Measurements from ENCODE around the gene MINDY1. TPM values are rescaled to one million over a fixed set of nuclear protein-coding genes. Genes with fewer than 3 reads are reported as not detected.

The MINDY1 gene
- total and polyA plus RNA-seq, 9 of the 15 experiments (the other 6 are each of a cell fraction or from before 2014, with no cell fraction given) = 0.49 to 11.0 (median 6.0) TPM

DNA sequence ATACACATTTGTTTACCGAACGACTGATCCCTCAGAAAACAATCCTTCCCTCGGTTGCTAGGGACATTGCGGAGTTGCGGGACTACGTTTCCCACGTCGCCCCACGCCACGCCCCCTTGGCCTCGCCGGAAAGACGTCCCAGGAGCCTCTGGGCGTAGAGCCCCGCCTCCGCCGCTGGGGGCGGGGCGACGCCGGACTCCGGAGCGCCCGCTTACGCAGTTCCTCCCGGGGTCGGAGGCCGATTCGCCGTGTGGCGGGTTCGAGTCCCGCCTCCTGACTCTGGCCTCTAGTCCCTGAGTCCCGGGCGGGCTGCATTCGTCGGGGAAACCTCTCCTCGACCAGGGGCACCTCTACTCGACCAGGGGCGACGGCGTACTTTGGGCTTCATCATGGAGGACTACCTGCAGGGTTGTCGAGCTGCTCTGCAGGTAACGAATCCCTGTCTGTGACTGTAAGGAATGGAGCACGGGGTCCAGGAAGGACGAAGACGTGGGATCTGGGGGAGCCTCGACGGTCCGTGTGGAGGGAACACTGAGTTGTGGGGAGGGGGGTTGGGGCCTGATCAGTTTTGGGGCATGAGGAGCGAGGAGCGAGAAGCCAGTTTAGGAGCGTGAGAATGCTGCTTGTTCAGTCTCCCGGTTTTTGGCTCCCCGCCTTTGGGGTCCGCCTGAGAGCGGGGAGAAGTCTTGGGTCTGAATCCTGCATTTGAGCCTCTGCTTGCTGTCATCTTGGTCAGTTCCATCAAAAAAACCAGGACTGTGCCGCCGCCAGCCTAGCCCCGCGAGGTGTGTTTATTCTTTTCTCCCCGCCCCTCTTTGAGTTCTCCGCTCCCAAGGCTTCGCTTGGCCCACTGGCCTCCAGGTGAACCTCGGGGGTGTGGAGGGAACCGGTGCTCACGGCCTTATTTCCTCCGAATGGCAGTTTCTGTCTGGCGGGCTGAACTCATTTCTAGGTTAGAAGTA is 1.8 kb upstream of the MINDY1 start, which contains the start of gene PRUNE1 (continued):
- TF ChIP-seq, protein P1, sequence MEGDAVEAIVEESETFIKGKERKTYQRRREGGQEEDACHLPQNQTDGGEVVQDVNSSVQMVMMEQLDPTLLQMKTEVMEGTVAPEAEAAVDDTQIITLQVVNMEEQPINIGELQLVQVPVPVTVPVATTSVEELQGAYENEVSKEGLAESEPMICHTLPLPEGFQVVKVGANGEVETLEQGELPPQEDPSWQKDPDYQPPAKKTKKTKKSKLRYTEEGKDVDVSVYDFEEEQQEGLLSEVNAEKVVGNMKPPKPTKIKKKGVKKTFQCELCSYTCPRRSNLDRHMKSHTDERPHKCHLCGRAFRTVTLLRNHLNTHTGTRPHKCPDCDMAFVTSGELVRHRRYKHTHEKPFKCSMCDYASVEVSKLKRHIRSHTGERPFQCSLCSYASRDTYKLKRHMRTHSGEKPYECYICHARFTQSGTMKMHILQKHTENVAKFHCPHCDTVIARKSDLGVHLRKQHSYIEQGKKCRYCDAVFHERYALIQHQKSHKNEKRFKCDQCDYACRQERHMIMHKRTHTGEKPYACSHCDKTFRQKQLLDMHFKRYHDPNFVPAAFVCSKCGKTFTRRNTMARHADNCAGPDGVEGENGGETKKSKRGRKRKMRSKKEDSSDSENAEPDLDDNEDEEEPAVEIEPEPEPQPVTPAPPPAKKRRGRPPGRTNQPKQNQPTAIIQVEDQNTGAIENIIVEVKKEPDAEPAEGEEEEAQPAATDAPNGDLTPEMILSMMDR (IDR thresholded peaks at IDR 0.05 in 2 of 3, conservative IDR thresholded peaks at IDR 0.05 in 1 of 3; ENCODE audit: insufficient read depth in 2 of 3, low read depth in 1 of 3, low read length in 3 of 3) = no peak
- no peak for TF ChIP-seq PRPF4 (IDR thresholded peaks at IDR 0.05; ENCODE audit: insufficient read depth, low read depth, low read length, poor library complexity, severe bottlenecking)
- TF ChIP-seq FOSL1 (tag; conservative IDR thresholded peaks at IDR 0.05) = peak; percentile 40; the same call in 1 of the 2 replicates
- no peak for TF ChIP-seq DPF2 (IDR thresholded peaks at IDR 0.05)
- TF ChIP-seq, protein P2, sequence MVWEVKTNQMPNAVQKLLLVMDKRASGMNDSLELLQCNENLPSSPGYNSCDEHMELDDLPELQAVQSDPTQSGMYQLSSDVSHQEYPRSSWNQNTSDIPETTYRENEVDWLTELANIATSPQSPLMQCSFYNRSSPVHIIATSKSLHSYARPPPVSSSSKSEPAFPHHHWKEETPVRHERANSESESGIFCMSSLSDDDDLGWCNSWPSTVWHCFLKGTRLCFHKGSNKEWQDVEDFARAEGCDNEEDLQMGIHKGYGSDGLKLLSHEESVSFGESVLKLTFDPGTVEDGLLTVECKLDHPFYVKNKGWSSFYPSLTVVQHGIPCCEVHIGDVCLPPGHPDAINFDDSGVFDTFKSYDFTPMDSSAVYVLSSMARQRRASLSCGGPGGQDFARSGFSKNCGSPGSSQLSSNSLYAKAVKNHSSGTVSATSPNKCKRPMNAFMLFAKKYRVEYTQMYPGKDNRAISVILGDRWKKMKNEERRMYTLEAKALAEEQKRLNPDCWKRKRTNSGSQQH (CRISPR knock-in tag; IDR thresholded peaks at IDR 0.05) = no peak
- no peak for TF ChIP-seq CBX2 (IDR thresholded peaks at IDR 0.05; ENCODE audit: insufficient read depth, low read length, poor library complexity, severe bottlenecking)
- no peak for TF ChIP-seq NCOA2 (IDR thresholded peaks at IDR 0.05; ENCODE audit: partially characterized antibody in 2 of 2)
- peak; percentile 96 for TF ChIP-seq SP1 (CRISPR knock-in tag; IDR thresholded peaks at IDR 0.05)
- no peak for TF ChIP-seq CHD4 (IDR thresholded peaks at IDR 0.05; ENCODE audit: insufficient read depth, insufficient replicate concordance, low read depth, low read length, poor library complexity, severe bottlenecking)
- TF ChIP-seq, protein P3, sequence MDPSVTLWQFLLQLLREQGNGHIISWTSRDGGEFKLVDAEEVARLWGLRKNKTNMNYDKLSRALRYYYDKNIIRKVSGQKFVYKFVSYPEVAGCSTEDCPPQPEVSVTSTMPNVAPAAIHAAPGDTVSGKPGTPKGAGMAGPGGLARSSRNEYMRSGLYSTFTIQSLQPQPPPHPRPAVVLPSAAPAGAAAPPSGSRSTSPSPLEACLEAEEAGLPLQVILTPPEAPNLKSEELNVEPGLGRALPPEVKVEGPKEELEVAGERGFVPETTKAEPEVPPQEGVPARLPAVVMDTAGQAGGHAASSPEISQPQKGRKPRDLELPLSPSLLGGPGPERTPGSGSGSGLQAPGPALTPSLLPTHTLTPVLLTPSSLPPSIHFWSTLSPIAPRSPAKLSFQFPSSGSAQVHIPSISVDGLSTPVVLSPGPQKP (CRISPR knock-in tag; IDR thresholded peaks at IDR 0.05) = no peak
- TF ChIP-seq ETV5 (CRISPR knock-in tag; IDR thresholded peaks at IDR 0.05; ENCODE audit: low read depth) = no peak; the same call in 1 of the 2 replicates
- TF ChIP-seq ZKSCAN8 (CRISPR knock-in tag; IDR thresholded peaks at IDR 0.05) = no peak
- TF ChIP-seq BRD9 (IDR thresholded peaks at IDR 0.05; ENCODE audit: low read depth, partially characterized antibody) = no peak
- TF ChIP-seq RBM34 (IDR thresholded peaks at IDR 0.05; ENCODE audit: borderline replicate concordance, insufficient read depth, low read length) = no peak
- TF ChIP-seq ZNF75A (CRISPR knock-in tag; IDR thresholded peaks at IDR 0.05) = no peak
- no peak for TF ChIP-seq HNRNPH1 (optimal IDR thresholded peaks at IDR 0.05; ENCODE audit: low read depth, low read length)
- TF ChIP-seq SMARCE1 (IDR thresholded peaks at IDR 0.05) = peak; percentile 47; the same call in 1 of the 2 replicates
- TF ChIP-seq ZEB2 (IDR thresholded peaks at IDR 0.05) = no peak
- TF ChIP-seq, protein P4, sequence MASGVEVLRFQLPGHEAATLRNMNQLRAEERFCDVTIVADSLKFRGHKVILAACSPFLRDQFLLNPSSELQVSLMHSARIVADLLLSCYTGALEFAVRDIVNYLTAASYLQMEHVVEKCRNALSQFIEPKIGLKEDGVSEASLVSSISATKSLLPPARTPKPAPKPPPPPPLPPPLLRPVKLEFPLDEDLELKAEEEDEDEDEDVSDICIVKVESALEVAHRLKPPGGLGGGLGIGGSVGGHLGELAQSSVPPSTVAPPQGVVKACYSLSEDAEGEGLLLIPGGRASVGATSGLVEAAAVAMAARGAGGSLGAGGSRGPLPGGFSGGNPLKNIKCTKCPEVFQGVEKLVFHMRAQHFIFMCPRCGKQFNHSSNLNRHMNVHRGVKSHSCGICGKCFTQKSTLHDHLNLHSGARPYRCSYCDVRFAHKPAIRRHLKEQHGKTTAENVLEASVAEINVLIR (CRISPR knock-in tag; IDR thresholded peaks at IDR 0.05) = peak; percentile 66; the same call in 1 of the 2 replicates
- TF ChIP-seq KLF10 (CRISPR knock-in tag; IDR thresholded peaks at IDR 0.05) = no peak
- TF ChIP-seq ZNF41 (CRISPR knock-in tag; conservative IDR thresholded peaks at IDR 0.05) = no peak
- peak; percentile 37; the same call in 1 of the 2 replicates for TF ChIP-seq ARID2 (IDR thresholded peaks at IDR 0.05)

Measured in K562 (cell line).